ENCODE measurements around the gene C16orf86. TPM values are rescaled to one million over a fixed set of nuclear protein-coding genes. Genes with fewer than 3 reads are reported as not detected.

C16orf86 gene
- total and polyA plus RNA-seq, 5 donors from 2014 or later, result 3.2 to 6.8 (median 5.9) TPM

GRCh38 chr16:67664871-67665270, 1.7 kb upstream of the C16orf86 start:
- Histone ChIP-seq H3K4me1 (ENCODE audit: control insufficient read depth, insufficient read depth, low read length, poor library complexity, severe bottlenecking) (peaks cover 39% of the 10 kb centered on the region), H3K27ac (ENCODE audit: insufficient read depth, low read length, poor library complexity, severe bottlenecking) (no peak overlapping the region), H3K4me3 (ENCODE audit: low read depth, low read length) (no peak overlapping the region), H3K9me3 (ENCODE audit: control insufficient read depth in 2 of 2, low read length in 2 of 2) (no peaks in the 10 kb centered on the region), H3K27me3 (ENCODE audit: control insufficient read depth, insufficient read depth, low read length) (no peaks in the 10 kb centered on the region), H3K36me3 (ENCODE audit: control insufficient read depth, insufficient read depth, low read length) (no peaks in the 10 kb centered on the region)
- Mint-ChIP-seq H3K9me3 (no peaks in the 10 kb centered on the region), H3K27ac (no peak overlapping the region), H3K36me3 (no peaks in the 10 kb centered on the region), H3K4me1 (peaks cover 0 to 52% (median 21%) of the 10 kb centered on the region in 4 donors), H3K4me3 (peak overlapping the region; percentile 33 to 83 (median 62)), H3K27me3 (peaks cover 4% of the 10 kb centered on the region)
- DNase-seq, result no peak
- no peak for ATAC-seq (ENCODE audit: low read depth in 2 of 2)

DNA sequence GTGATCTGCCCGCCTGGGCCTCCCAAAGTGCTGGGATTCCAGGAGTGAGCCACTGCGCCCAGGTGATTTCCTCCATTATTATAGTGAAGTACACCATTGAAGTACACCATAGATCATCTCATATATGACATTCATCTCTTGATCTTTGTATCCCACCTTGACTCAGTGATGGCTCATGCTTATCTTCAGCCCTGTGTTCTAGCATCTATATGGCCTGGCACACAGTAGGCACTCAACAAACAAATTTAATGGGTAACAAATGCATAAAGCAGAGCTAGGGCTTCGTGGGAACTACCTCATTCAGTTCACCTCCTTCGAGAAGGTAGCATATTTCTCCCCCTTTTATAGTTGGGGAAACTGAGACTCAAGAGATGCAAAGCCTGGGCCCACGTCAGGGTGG, 1.0 kb upstream of the C16orf86 start:
- Mint-ChIP-seq H3K4me3 (peak overlapping the region; percentile 51 to 75 (median 67)), H3K4me1 (peaks cover 0 to 50% (median 19%) of the 10 kb centered on the region in 4 donors), H3K36me3 (no peaks in the 10 kb centered on the region), H3K27me3 (peaks cover under 1% of the 10 kb centered on the region), H3K27ac (peak overlapping the region in 2 of 3 donors; percentile 26 to 86), H3K9me3 (no peaks in the 10 kb centered on the region)
- H3K27ac ChIP-seq (ENCODE audit: insufficient read depth, low read length, poor library complexity, severe bottlenecking), result no peak overlapping the region
- no peaks in the 10 kb centered on the region for H3K36me3 ChIP-seq (ENCODE audit: control insufficient read depth, insufficient read depth, low read length)
- no peaks in the 10 kb centered on the region for H3K27me3 ChIP-seq (ENCODE audit: control insufficient read depth, insufficient read depth, low read length)
- H3K4me3 ChIP-seq (ENCODE audit: low read depth, low read length), result no peak overlapping the region
- no peak for DNase-seq
- no peaks in the 10 kb centered on the region for H3K9me3 ChIP-seq (ENCODE audit: control insufficient read depth in 2 of 2, low read length in 2 of 2)
- ATAC-seq (ENCODE audit: low read depth in 2 of 2), result no peak
- H3K4me1 ChIP-seq (ENCODE audit: control insufficient read depth, insufficient read depth, low read length, poor library complexity, severe bottlenecking), result peaks cover 39% of the 10 kb centered on the region

DNA sequence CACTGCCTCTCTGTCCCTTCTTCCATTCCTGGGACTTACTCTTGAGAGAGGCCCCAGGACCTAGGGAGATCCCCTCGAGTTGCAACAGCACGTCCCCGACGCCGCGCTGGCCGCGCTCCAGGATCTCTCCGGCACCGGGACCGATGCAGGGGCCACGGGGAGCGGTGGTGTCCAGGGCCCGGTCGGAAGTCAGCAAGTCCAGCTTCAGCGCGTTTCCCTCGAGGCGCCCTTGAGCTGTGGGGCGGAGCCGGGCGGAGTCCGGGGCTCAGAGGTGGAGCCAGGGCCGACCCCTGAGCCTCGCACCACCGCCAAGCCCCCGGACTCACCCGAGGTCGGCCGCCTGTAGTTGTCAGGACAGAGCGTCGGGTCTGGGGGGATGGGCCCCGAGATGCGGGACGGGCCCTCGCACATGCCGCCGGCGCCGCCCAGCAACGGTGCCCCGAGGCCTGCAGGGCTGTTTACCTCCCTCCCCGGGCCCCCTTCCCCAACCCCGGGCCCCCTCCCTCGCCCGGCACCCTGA, 522 bp upstream of the C16orf86 start:
- peak overlapping the region; percentile 60 for H3K27ac ChIP-seq (ENCODE audit: insufficient read depth, low read length, poor library complexity, severe bottlenecking)
- H3K4me1 Mint-ChIP-seq, result peaks cover 0 to 48% (median 18%) of the 10 kb centered on the region in 4 donors
- no peaks in the 10 kb centered on the region for H3K27me3 Mint-ChIP-seq
- DNase-seq (no peak), ATAC-seq (ENCODE audit: low read depth in 2 of 2) (no peak)
- no peaks in the 10 kb centered on the region for H3K36me3 ChIP-seq (ENCODE audit: control insufficient read depth, insufficient read depth, low read length)
- H3K27me3 ChIP-seq (ENCODE audit: control insufficient read depth, insufficient read depth, low read length), result no peaks in the 10 kb centered on the region
- H3K36me3 Mint-ChIP-seq, result no peaks in the 10 kb centered on the region
- H3K4me3 Mint-ChIP-seq, result peak overlapping the region; percentile 65 to 81 (median 69)
- H3K9me3 ChIP-seq (ENCODE audit: control insufficient read depth in 2 of 2, low read length in 2 of 2), result no peaks in the 10 kb centered on the region
- H3K4me3 ChIP-seq (ENCODE audit: low read depth, low read length), result no peak overlapping the region
- H3K9me3 Mint-ChIP-seq, result no peaks in the 10 kb centered on the region
- H3K27ac Mint-ChIP-seq, result no peak overlapping the region
- peaks cover 37% of the 10 kb centered on the region for H3K4me1 ChIP-seq (ENCODE audit: control insufficient read depth, insufficient read depth, low read length, poor library complexity, severe bottlenecking)

GRCh38 chr16:67667453-67667816, 821 bp downstream of the C16orf86 start:
- ATAC-seq (ENCODE audit: low read depth in 2 of 2) (no peak), DNase-seq (no peak)
- peak overlapping the region; percentile 80 to 94 (median 84) for H3K4me3 Mint-ChIP-seq
- Histone ChIP-seq H3K9me3 (ENCODE audit: control insufficient read depth in 2 of 2, low read length in 2 of 2) (no peaks in the 10 kb centered on the region), H3K4me3 (ENCODE audit: low read depth, low read length) (no peak overlapping the region), H3K36me3 (ENCODE audit: control insufficient read depth, insufficient read depth, low read length) (no peaks in the 10 kb centered on the region), H3K4me1 (ENCODE audit: control insufficient read depth, insufficient read depth, low read length, poor library complexity, severe bottlenecking) (peaks cover 25% of the 10 kb centered on the region), H3K27ac (ENCODE audit: insufficient read depth, low read length, poor library complexity, severe bottlenecking) (peak overlapping the region; percentile 61), H3K27me3 (ENCODE audit: control insufficient read depth, insufficient read depth, low read length) (no peaks in the 10 kb centered on the region)
- H3K4me1 Mint-ChIP-seq, result peaks cover 0 to 38% (median 16%) of the 10 kb centered on the region in 4 donors
- H3K27ac Mint-ChIP-seq, result peak overlapping the region in 1 of 3 donors; percentile 26
- H3K9me3 Mint-ChIP-seq, result no peaks in the 10 kb centered on the region
- no peaks in the 10 kb centered on the region for H3K27me3 Mint-ChIP-seq
- H3K36me3 Mint-ChIP-seq, result no peaks in the 10 kb centered on the region

DNA sequence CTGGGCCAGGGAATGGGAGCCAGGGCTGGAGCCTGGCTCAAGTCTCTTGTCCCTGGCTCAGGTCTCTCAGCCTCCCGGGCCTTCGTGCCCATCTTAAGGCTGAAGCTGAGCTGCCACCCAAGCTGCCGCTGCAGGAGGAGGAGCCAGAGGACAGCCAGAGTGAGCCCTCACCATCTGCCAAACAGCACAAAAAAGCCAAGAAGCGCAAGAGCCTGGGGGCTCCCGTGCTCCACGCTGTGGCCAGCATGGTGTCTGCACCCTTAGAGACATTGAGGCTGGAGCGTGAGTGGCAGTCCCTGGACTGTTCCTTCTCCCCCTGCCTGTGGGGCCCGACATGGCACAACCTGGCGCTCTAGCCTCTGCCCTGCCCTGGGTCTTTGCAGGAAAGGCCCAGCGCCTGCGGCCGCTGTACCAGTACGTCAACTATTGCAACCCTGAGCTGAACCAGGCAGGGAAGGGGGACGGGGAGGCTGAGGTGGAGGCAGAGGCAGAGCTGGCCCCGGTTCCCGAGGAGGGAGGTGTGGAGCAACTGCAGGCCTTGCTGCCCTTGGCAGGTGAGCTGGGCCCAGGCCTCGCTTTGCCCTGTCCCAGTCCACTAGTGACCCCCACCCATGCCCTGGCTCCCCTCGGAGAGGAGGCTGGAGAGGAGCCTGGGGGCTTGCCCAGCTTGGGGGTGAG, 1.3 kb downstream of the C16orf86 start:
- Mint-ChIP-seq H3K27me3 (no peaks in the 10 kb centered on the region), H3K36me3 (no peaks in the 10 kb centered on the region), H3K4me1 (peaks cover 0 to 43% (median 18%) of the 10 kb centered on the region in 4 donors), H3K27ac (peak overlapping the region in 1 of 3 donors; percentile 78), H3K4me3 (peak overlapping the region; percentile 80 to 94 (median 84)), H3K9me3 (no peaks in the 10 kb centered on the region)
- no peak overlapping the region for H3K4me3 ChIP-seq (ENCODE audit: low read depth, low read length)
- no peaks in the 10 kb centered on the region for H3K27me3 ChIP-seq (ENCODE audit: control insufficient read depth, insufficient read depth, low read length)
- peak overlapping the region; percentile 61 for H3K27ac ChIP-seq (ENCODE audit: insufficient read depth, low read length, poor library complexity, severe bottlenecking)
- peaks cover 25% of the 10 kb centered on the region for H3K4me1 ChIP-seq (ENCODE audit: control insufficient read depth, insufficient read depth, low read length, poor library complexity, severe bottlenecking)
- ATAC-seq (ENCODE audit: low read depth in 2 of 2) (peak; percentile 92 to 93), DNase-seq (peak; percentile 77 to 94 (median 84))
- H3K9me3 ChIP-seq (ENCODE audit: control insufficient read depth in 2 of 2, low read length in 2 of 2), result no peaks in the 10 kb centered on the region
- no peaks in the 10 kb centered on the region for H3K36me3 ChIP-seq (ENCODE audit: control insufficient read depth, insufficient read depth, low read length)

- no peak for ATAC-seq (ENCODE audit: low read depth in 2 of 2)
- H3K36me3 ChIP-seq (ENCODE audit: control insufficient read depth, insufficient read depth, low read length), result no peaks in the 10 kb centered on the region
- peak overlapping the region; percentile 51 for H3K27ac ChIP-seq (ENCODE audit: insufficient read depth, low read length, poor library complexity, severe bottlenecking)
- no peaks in the 10 kb centered on the region for H3K9me3 ChIP-seq (ENCODE audit: control insufficient read depth in 2 of 2, low read length in 2 of 2)
- H3K9me3 Mint-ChIP-seq, result no peaks in the 10 kb centered on the region
- H3K27ac Mint-ChIP-seq, result peak overlapping the region in 2 of 3 donors; percentile 35 to 67
- H3K4me1 Mint-ChIP-seq, result peaks cover 0 to 43% (median 19%) of the 10 kb centered on the region in 4 donors
- no peaks in the 10 kb centered on the region for H3K36me3 Mint-ChIP-seq
- peak in 2 of 3 donors; percentile 24 to 53 for DNase-seq
- no peak overlapping the region for H3K4me3 ChIP-seq (ENCODE audit: low read depth, low read length)
- H3K4me3 Mint-ChIP-seq, result peak overlapping the region in 2 of 4 donors; percentile 51 to 75
- H3K4me1 ChIP-seq (ENCODE audit: control insufficient read depth, insufficient read depth, low read length, poor library complexity, severe bottlenecking), result peaks cover 25% of the 10 kb centered on the region
- no peaks in the 10 kb centered on the region for H3K27me3 ChIP-seq (ENCODE audit: control insufficient read depth, insufficient read depth, low read length)
- H3K27me3 Mint-ChIP-seq, result no peaks in the 10 kb centered on the region
These were observed 2.0 kb downstream of the C16orf86 start for GRCh38 chr16:67668495-67669157.

GRCh38 chr16:67669499-67670101, 3.0 kb downstream of the C16orf86 start:
- no peaks in the 10 kb centered on the region for H3K36me3 Mint-ChIP-seq
- peak overlapping the region in 1 of 4 donors; percentile 81 for H3K4me3 Mint-ChIP-seq
- ATAC-seq (ENCODE audit: low read depth in 2 of 2), result no peak
- no peaks in the 10 kb centered on the region for H3K36me3 ChIP-seq (ENCODE audit: control insufficient read depth, insufficient read depth, low read length)
- H3K4me1 Mint-ChIP-seq, result peaks cover 0 to 36% (median 15%) of the 10 kb centered on the region in 4 donors
- no peaks in the 10 kb centered on the region for H3K9me3 ChIP-seq (ENCODE audit: control insufficient read depth in 2 of 2, low read length in 2 of 2)
- H3K27me3 Mint-ChIP-seq, result no peaks in the 10 kb centered on the region
- H3K4me3 ChIP-seq (ENCODE audit: low read depth, low read length), result no peak overlapping the region
- H3K9me3 Mint-ChIP-seq, result no peaks in the 10 kb centered on the region
- H3K27ac Mint-ChIP-seq, result no peak overlapping the region
- H3K4me1 ChIP-seq (ENCODE audit: control insufficient read depth, insufficient read depth, low read length, poor library complexity, severe bottlenecking), result peaks cover 25% of the 10 kb centered on the region
- no peaks in the 10 kb centered on the region for H3K27me3 ChIP-seq (ENCODE audit: control insufficient read depth, insufficient read depth, low read length)
- H3K27ac ChIP-seq (ENCODE audit: insufficient read depth, low read length, poor library complexity, severe bottlenecking), result no peak overlapping the region
- no peak for DNase-seq

Measured in CD4-positive, CD25-positive, alpha-beta regulatory T cell (primary cell).